Panc1 (cell line): ENCODE measurements around the gene SRSF4.

Source experiments
- CTCF ChIP-seq: fragments of 450-650 bp; IDR thresholded peaks from 2 replicates; pipeline ENCODE4 v1.5.1; 2017; ENCODE audit warnings: mild to moderate bottlenecking
- SIN3A ChIP-seq: IDR thresholded peaks from 2 replicates; pipeline ENCODE4 v1.6.1; 2012; ENCODE audit warnings: low read depth, mild to moderate bottlenecking, low read length, moderate library complexity, borderline replicate concordance; ENCODE audit not compliant: insufficient read depth

- TF ChIP-seq CTCF (no peak), SIN3A (no peak)
Measured at GRCh38 chr1:29100487-29100886, 81.2 kb downstream of the SRSF4 start.
